NB4 (cell line): ENCODE data around the gene DPYSL4.
"Not testable (repeated sequence)": the region's sequence is repeated elsewhere in the genome, so short reads cannot be mapped to it uniquely, and the experiment has no call there.

Experiments
- CTCF ChIP-seq: IDR thresholded peaks from one replicate; pipeline ENCODE4 v1.5.1; 2012; ENCODE audit warnings: low read depth, low read length
- MAX ChIP-seq: IDR thresholded peaks from 2 replicates; pipeline ENCODE4 v1.6.1; 2011; ENCODE audit warnings: low read depth, low read length
- MYC ChIP-seq: IDR thresholded peaks from 2 replicates; pipeline ENCODE4 v1.6.1; 2011; ENCODE audit warnings: low read depth, low read length
- POLR2A ChIP-seq: IDR thresholded peaks from 2 replicates; pipeline ENCODE4 v1.6.1; 2011; ENCODE audit warnings: mild to moderate bottlenecking; ENCODE audit not compliant: insufficient read length; ENCODE audit errors: extremely low read depth

- not testable (repeated sequence) for TF ChIP-seq CTCF, POLR2A, MAX, MYC
Measured at GRCh38 chr10:132216441-132216840, 29.7 kb downstream of the DPYSL4 start.
